A673 (cell line): ENCODE data around the gene GJB3.

Source experiments
- EZH2 ChIP-seq: fragments of 200-600 bp; sonication (generic); IDR thresholded peaks from 2 replicates; pipeline ENCODE4 v1.6.1; 2017; ENCODE audit warnings: borderline replicate concordance, low read depth, mild to moderate bottlenecking, mixed read lengths, antibody characterized with exemption, low read length; ENCODE audit not compliant: poor library complexity, severe bottlenecking
- TF ChIP-seq, protein P1 (sequence below): fragments of 300-800, 200-600 bp; sonication (generic); conservative IDR thresholded peaks from 2 replicates; pipeline ENCODE4 v1.5.1; 2017; ENCODE audit warnings: low read depth, mild to moderate bottlenecking, antibody characterized with exemption, low read length, moderate library complexity, mixed read lengths

DNA sequence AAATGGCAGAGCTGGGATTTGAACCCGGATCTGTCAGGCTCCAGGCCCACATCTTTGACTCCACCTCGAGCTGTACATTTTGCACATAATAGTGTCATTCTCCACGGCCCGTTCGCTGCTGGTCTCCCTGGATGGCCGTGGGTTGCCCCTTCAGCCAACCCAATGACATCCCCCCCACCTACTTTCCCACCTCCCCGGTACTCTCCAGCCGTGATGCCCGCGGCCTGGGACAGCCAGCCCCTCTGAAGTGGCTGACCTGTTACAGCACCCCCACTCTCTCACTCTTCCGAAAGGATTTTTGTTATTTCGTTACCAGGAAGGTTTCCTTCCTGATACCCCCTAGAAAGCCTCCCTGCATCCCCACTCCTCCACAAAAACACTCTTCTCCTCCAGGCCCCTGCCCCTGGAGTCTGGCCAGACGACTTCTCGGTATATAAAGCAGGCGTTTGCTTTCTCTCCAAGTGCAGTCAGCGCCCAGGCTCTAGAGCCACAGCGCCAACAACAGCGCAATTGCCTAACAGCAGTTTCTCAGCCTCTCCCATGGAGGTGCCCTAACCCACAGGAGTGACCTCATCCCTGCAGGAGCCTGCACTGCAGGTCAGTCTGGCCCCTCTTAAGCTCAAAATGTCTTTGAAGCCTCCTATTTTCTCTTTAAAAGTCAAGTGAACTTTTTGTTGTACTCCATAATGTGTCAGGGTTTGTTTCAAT is 40.7 kb upstream of the GJB3 start:
- TF ChIP-seq, protein P1, sequence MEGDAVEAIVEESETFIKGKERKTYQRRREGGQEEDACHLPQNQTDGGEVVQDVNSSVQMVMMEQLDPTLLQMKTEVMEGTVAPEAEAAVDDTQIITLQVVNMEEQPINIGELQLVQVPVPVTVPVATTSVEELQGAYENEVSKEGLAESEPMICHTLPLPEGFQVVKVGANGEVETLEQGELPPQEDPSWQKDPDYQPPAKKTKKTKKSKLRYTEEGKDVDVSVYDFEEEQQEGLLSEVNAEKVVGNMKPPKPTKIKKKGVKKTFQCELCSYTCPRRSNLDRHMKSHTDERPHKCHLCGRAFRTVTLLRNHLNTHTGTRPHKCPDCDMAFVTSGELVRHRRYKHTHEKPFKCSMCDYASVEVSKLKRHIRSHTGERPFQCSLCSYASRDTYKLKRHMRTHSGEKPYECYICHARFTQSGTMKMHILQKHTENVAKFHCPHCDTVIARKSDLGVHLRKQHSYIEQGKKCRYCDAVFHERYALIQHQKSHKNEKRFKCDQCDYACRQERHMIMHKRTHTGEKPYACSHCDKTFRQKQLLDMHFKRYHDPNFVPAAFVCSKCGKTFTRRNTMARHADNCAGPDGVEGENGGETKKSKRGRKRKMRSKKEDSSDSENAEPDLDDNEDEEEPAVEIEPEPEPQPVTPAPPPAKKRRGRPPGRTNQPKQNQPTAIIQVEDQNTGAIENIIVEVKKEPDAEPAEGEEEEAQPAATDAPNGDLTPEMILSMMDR = no peak
- no peak for TF ChIP-seq EZH2
